GM19324 (cell line): ENCODE measurements around the gene ANKRD34B.

Experiments used
- ATAC-seq: cut with Tn5 transposase; IDR thresholded peaks from one replicate; pipeline ENCODE4 v1.9.1; 2021; ENCODE audit warnings: mild to moderate bottlenecking, moderate library complexity; ENCODE audit not compliant: unreplicated experiment, low FRiP score

The ANKRD34B gene

GRCh38 chr5:80573062-80573461, 3.0 kb upstream of the ANKRD34B start:
- no peak for ATAC-seq

GRCh38 chr5:80569086-80569960, 757 bp downstream of the ANKRD34B start:
- ATAC-seq, result no peak

- no peak for ATAC-seq
Observed at GRCh38 chr5:80568251-80568650, 1.8 kb downstream of the ANKRD34B start.

- ATAC-seq, result no peak
Observed at GRCh38 chr5:80566711-80567259, 3.3 kb downstream of the ANKRD34B start.

GRCh38 chr5:80565330-80565729, 4.8 kb downstream of the ANKRD34B start:
- ATAC-seq, result no peak

- no peak for ATAC-seq
Observed at GRCh38 chr5:80559244-80559643, 10.8 kb downstream of the ANKRD34B start.

- no peak for ATAC-seq
Observed at GRCh38 chr5:80555099-80555498, 15.0 kb downstream of the ANKRD34B start.

GRCh38 chr5:80554646-80555045, 15.4 kb downstream of the ANKRD34B start:
- no peak for ATAC-seq

GRCh38 chr5:80541392-80541791, 28.7 kb downstream of the ANKRD34B start:
- ATAC-seq, result no peak

- no peak for ATAC-seq
Observed at GRCh38 chr5:80540691-80541090, 29.4 kb downstream of the ANKRD34B start.

- no peak for ATAC-seq
Observed at GRCh38 chr5:80516826-80517225, 53.3 kb downstream of the ANKRD34B start.

GRCh38 chr5:80509362-80509761, 60.7 kb downstream of the ANKRD34B start:
- ATAC-seq, result no peak

- no peak for ATAC-seq
Observed at GRCh38 chr5:80508844-80509243, 61.2 kb downstream of the ANKRD34B start.

- ATAC-seq, result no peak
Observed at GRCh38 chr5:80507663-80508062, 62.4 kb downstream of the ANKRD34B start.
